Measurements from ENCODE around the gene ANAPC2.

Gene ANAPC2

GRCh38 chr9:137198051-137198901 lies 9.9 kb upstream of the ANAPC2 start:
- intact Hi-C loops (cut with DNase I) = no loop called here
- DNase-seq = peak in 1 of 10 donors; percentile 83

- intact Hi-C loops (cut with DNase I) = no loop called here
- DNase-seq = peak in 1 of 10 donors; percentile 86
Observed at GRCh38 chr9:137195525-137196220, 7.3 kb upstream of the ANAPC2 start.

GRCh38 chr9:137194909-137195308 lies 6.5 kb upstream of the ANAPC2 start:
- peak in 1 of 10 donors; percentile 83 for DNase-seq
- intact Hi-C loops (cut with DNase I) = no loop called here

GRCh38 chr9:137194388-137194787 lies 6.0 kb upstream of the ANAPC2 start:
- DNase-seq = peak; percentile 82 to 99 (median 93)
- intact Hi-C loops (cut with DNase I) = no loop called here

GRCh38 chr9:137193771-137194170 lies 5.4 kb upstream of the ANAPC2 start:
- peak in 1 of 10 donors; percentile 84 for DNase-seq
- intact Hi-C loops (cut with DNase I) = no loop called here

GRCh38 chr9:137192859-137193258 lies 4.5 kb upstream of the ANAPC2 start:
- intact Hi-C loops (cut with DNase I) = no loop called here
- DNase-seq = no peak

- intact Hi-C loops (cut with DNase I) = no loop called here
- no peak for DNase-seq
Observed at GRCh38 chr9:137192448-137192780, 4.1 kb upstream of the ANAPC2 start.

- intact Hi-C loops (cut with DNase I) = no loop called here
- DNase-seq = peak in 9 of 10 donors; percentile 49 to 96 (median 68)
Observed at GRCh38 chr9:137191691-137192447, 3.5 kb upstream of the ANAPC2 start.

- DNase-seq = no peak
- intact Hi-C loops (cut with DNase I) = no loop called here
Observed at GRCh38 chr9:137191245-137191644, 2.9 kb upstream of the ANAPC2 start.

- intact Hi-C loops (cut with DNase I) = no loop called here
- DNase-seq = no peak
Observed at GRCh38 chr9:137190315-137190856, 2.0 kb upstream of the ANAPC2 start.

- no peak for DNase-seq
- intact Hi-C loops (cut with DNase I) = loop anchor here (2.0 to 5.0 kb wide), 2 partner anchors 33 to 48 kb away; partner anchors contain the start of gene RNF208
Observed at GRCh38 chr9:137189297-137190295, 1.2 kb upstream of the ANAPC2 start.

- no peak for DNase-seq
- intact Hi-C loops (cut with DNase I) = loop anchor here (1.0 to 5.0 kb wide), 3 partner anchors 17 to 49 kb away; partner anchors contain the start of genes NDOR1, RNF208 and TMEM203
Observed at GRCh38 chr9:137188086-137188489, 272 bp downstream of the ANAPC2 start.

GRCh38 chr9:137187386-137187785 lies 974 bp downstream of the ANAPC2 start:
- DNase-seq = no peak
- intact Hi-C loops (cut with DNase I) = loop anchor here (5.0 kb wide), 1 partner anchor 50 kb away; no protein-coding TSS in a partner anchor

- no peak for DNase-seq
- intact Hi-C loops (cut with DNase I) = loop anchor here (5.0 kb wide), 1 partner anchor 51 kb away; no protein-coding TSS in a partner anchor
Observed at GRCh38 chr9:137186385-137186784, 2.0 kb downstream of the ANAPC2 start.

- no peak for DNase-seq
- intact Hi-C loops (cut with DNase I) = loop anchor here (5.0 kb wide), 1 partner anchor 51 kb away; no protein-coding TSS in a partner anchor
Observed at GRCh38 chr9:137185921-137186320, 2.4 kb downstream of the ANAPC2 start.

GRCh38 chr9:137184881-137185660 lies 3.3 kb downstream of the ANAPC2 start:
- no peak for DNase-seq
- intact Hi-C loops (cut with DNase I) = loop anchor here (5.0 kb wide), 1 partner anchor 52 kb away; no protein-coding TSS in a partner anchor

- DNase-seq = no peak
- intact Hi-C loops (cut with DNase I) = no loop called here
Observed at GRCh38 chr9:137183980-137184595, 4.3 kb downstream of the ANAPC2 start.

GRCh38 chr9:137182836-137183235 lies 5.5 kb downstream of the ANAPC2 start:
- intact Hi-C loops (cut with DNase I) = no loop called here
- no peak for DNase-seq

All from posterior cingulate gyrus (tissue), 11 donors.